K562 (cell line): ENCODE measurements around the gene TUBG2. TPM values are rescaled to one million over a fixed set of nuclear protein-coding genes. Genes with fewer than 3 reads are reported as not detected.

Experiments
- ARNT ChIP-seq, 2 experiments: fragments of 450-650 bp; IDR thresholded peaks; 2 replicates each; pipeline ENCODE4 v1.6.1; 2016; ENCODE audit warnings: mild to moderate bottlenecking in 1 of 2
- ATF4 ChIP-seq: fragments of 450-650 bp; formaldehyde crosslinking; IDR thresholded peaks from 2 replicates; pipeline ENCODE4 v1.4.0; 2022; ENCODE audit warnings: mild to moderate bottlenecking, moderate library complexity
- DNMT1 ChIP-seq: fragments of 450-650 bp; IDR thresholded peaks from 2 replicates; pipeline ENCODE4 v1.6.1; 2016; ENCODE audit warnings: antibody characterized with exemption, mild to moderate bottlenecking
- E2F5 ChIP-seq: sonication (generic); formaldehyde crosslinking; IDR thresholded peaks from 2 replicates; pipeline ENCODE4 v1.8.0; 2022; ENCODE audit warnings: mild to moderate bottlenecking, missing genetic modification reagents
- ELF4 ChIP-seq: fragments of 450-650 bp; formaldehyde crosslinking; IDR thresholded peaks from 2 replicates; pipeline ENCODE4 v1.4.0; 2022; ENCODE audit warnings: missing genetic modification characterization
- ERF ChIP-seq: fragments of 450-650 bp; formaldehyde crosslinking; IDR thresholded peaks from 2 replicates; pipeline ENCODE4 v1.4.0; 2020; ENCODE audit warnings: mild to moderate bottlenecking, mixed read lengths
- ETV1 ChIP-seq: fragments of 450-650 bp; conservative IDR thresholded peaks from 2 replicates; pipeline ENCODE4 v1.6.1; 2016; ENCODE audit warnings: missing genetic modification characterization, control low read depth, low read depth, missing compliant biosample characterization
- ETV5 ChIP-seq: sonication (generic); formaldehyde crosslinking; IDR thresholded peaks from 2 replicates; pipeline ENCODE4 v1.4.0; 2020; ENCODE audit warnings: low read depth, mild to moderate bottlenecking, missing genetic modification reagents
- EWSR1 ChIP-seq: fragments of 450-650 bp; IDR thresholded peaks from 2 replicates; pipeline ENCODE4 v1.6.1; 2018; ENCODE audit warnings: borderline replicate concordance, mild to moderate bottlenecking, low read depth, moderate library complexity; ENCODE audit not compliant: partially characterized antibody
- FOXK2 ChIP-seq, 2 experiments: fragments of 450-650 bp; IDR thresholded peaks in 1 of 2; conservative IDR thresholded peaks in 1 of 2; 2 replicates each; pipeline ENCODE4 v1.6.1; 2016; ENCODE audit warnings: low read depth in 2 of 2, mild to moderate bottlenecking in 1 of 2
- FUS ChIP-seq: fragments of 200-400 bp; formaldehyde crosslinking; optimal IDR thresholded peaks from 2 replicates; pipeline ENCODE3; 2017; ENCODE audit warnings: low read depth, low read length
- HNRNPK ChIP-seq: fragments of 200-400 bp; formaldehyde crosslinking; IDR thresholded peaks from one replicate; pipeline ENCODE4 v1.6.1; 2018; ENCODE audit warnings: mild to moderate bottlenecking, low read depth, low read length; ENCODE audit not compliant: poor library complexity, severe bottlenecking
- MLLT1 ChIP-seq, 2 experiments: fragments of 450-650 bp; IDR thresholded peaks; 2 replicates each; pipeline ENCODE4 v1.6.1; 2016
- NR3C1 ChIP-seq: sonication (generic); formaldehyde crosslinking; IDR thresholded peaks from 2 replicates; pipeline ENCODE4 v1.8.1; 2022; ENCODE audit warnings: missing genetic modification reagents
- NUFIP1 ChIP-seq: fragments of 450-650 bp; IDR thresholded peaks from 2 replicates; pipeline ENCODE4 v1.6.1; 2018; ENCODE audit not compliant: partially characterized antibody
- POLR3G ChIP-seq: IDR thresholded peaks from 2 replicates; pipeline ENCODE4 v1.6.1; 2011; ENCODE audit not compliant: insufficient read length, insufficient replicate concordance; ENCODE audit errors: extremely low read depth
- PPARD ChIP-seq: fragments of 250-450 bp; sonication (Bioruptor Pico); IDR thresholded peaks from 2 replicates; pipeline ENCODE4 v1.8.0; 2022; ENCODE audit warnings: inconsistent platforms, mild to moderate bottlenecking, moderate library complexity
- SMARCA4 ChIP-seq: fragments of 450-650 bp; IDR thresholded peaks from 2 replicates; pipeline ENCODE4 v1.6.1; 2016
- SMARCB1 ChIP-seq: IDR thresholded peaks from 2 replicates; pipeline ENCODE4 v1.6.1; 2011; ENCODE audit warnings: improper control_type of control experiment, low read depth; ENCODE audit not compliant: insufficient read length
- TCF15 ChIP-seq: fragments of 250-450 bp; sonication (Bioruptor Pico); IDR thresholded peaks from 2 replicates; pipeline ENCODE4 v1.8.0; 2022; ENCODE audit warnings: moderate library complexity, mild to moderate bottlenecking, inconsistent platforms
- THRA ChIP-seq: fragments of 450-650 bp; IDR thresholded peaks from 2 replicates; pipeline ENCODE4 v1.6.1; 2017; ENCODE audit warnings: mild to moderate bottlenecking, moderate library complexity
- U2AF1 ChIP-seq: fragments of 200-400 bp; formaldehyde crosslinking; optimal IDR thresholded peaks from 2 replicates; pipeline ENCODE3; 2017; ENCODE audit warnings: mild to moderate bottlenecking, low read depth, low read length, moderate library complexity
- ZNF512 ChIP-seq: IDR thresholded peaks from 2 replicates; pipeline ENCODE4 v1.6.1; 2016; ENCODE audit warnings: missing genetic modification characterization, missing compliant biosample characterization
- polyA plus RNA-seq, 8 experiments: library from polyadenylated mRNA; depleted of rRNA in 4 of 8; stranded (reverse) in 5 of 8; unstranded in 3 of 8; fragments of >200 nt; fragmentation: Nextera tagmentation in 2 of 8; fragmentation: Illumina TruSeq in 1 of 8; extraction: Ambion mirVana in 2 of 8; extraction: Trizol in 1 of 8; gene quantifications; 2 replicates each; pipeline versions ENCODE4 v1.2.1 to v1.2.3, GENCODE V29; 2011 to 2014; ENCODE audit warnings: inconsistent platforms in 1 of 8, missing spikeins in 1 of 8
- total RNA-seq, 7 experiments: library from RNA; depleted of rRNA in 6 of 7; stranded (reverse); fragments of >200 nt in 6 of 7; fragmentation: Illumina TruSeq in 2 of 7; extraction: Trizol in 2 of 7; gene quantifications; 2 replicates each; pipeline versions ENCODE4 v1.2.1 to v1.2.3, GENCODE V29; 2011 to 2021; ENCODE audit warnings: low replicate concordance in 1 of 7

The TUBG2 gene
- total and polyA plus RNA-seq, 9 of the 15 experiments (the other 6 are each of a cell fraction or from before 2014, with no cell fraction given), result 0.09 to 0.80 (median 0.24) TPM; not detected in 2

- TF ChIP-seq ZNF512, result no peak
- no peak for TF ChIP-seq U2AF1
- TF ChIP-seq ETV1 (tag), result no peak
- TF ChIP-seq MLLT1 (IDR thresholded peaks at IDR 0.05), result no peak
- TF ChIP-seq SMARCB1, result no peak
- no peak for TF ChIP-seq PPARD (CRISPR knock-in tag)
- no peak for TF ChIP-seq EWSR1
- TF ChIP-seq THRA, result no peak
- TF ChIP-seq ELF4 (CRISPR knock-in tag), result no peak
- no peak for TF ChIP-seq E2F5 (CRISPR knock-in tag)
- TF ChIP-seq FOXK2 (conservative IDR thresholded peaks at IDR 0.05 in 1 of 2, IDR thresholded peaks at IDR 0.05 in 1 of 2; ENCODE audit: low read depth in 2 of 2), result peak; percentile 60 to 62; a peak in 3 of 4 replicates
- TF ChIP-seq ETV5 (CRISPR knock-in tag), result no peak
- no peak for TF ChIP-seq ATF4
- TF ChIP-seq POLR3G, result no peak
- TF ChIP-seq NUFIP1, result no peak
- TF ChIP-seq DNMT1, result no peak
- no peak for TF ChIP-seq ERF (CRISPR knock-in tag)
- no peak for TF ChIP-seq TCF15 (CRISPR knock-in tag)
- no peak for TF ChIP-seq NR3C1 (CRISPR knock-in tag)
- no peak for TF ChIP-seq HNRNPK
- peak; percentile 51 to 63; a peak in 1 of 4 replicates for TF ChIP-seq ARNT (IDR thresholded peaks at IDR 0.05)
- TF ChIP-seq SMARCA4, result peak; percentile 76; the same call in 1 of the 2 replicates
- no peak for TF ChIP-seq FUS
Observed at GRCh38 chr17:42629411-42630009, 29.6 kb upstream of the TUBG2 start (continued).
